ENCODE data around the gene ZNF480. TPM values are rescaled to one million over a fixed set of nuclear protein-coding genes. Genes with fewer than 3 reads are reported as not detected.

Gene ZNF480
- total and polyA plus RNA-seq, 2 donors (not counting 1 experiment from before 2014, with no cell fraction given) = 6.7 to 21.8 TPM

GRCh38 chr19:52331757-52332156, 34.8 kb downstream of the ZNF480 start:
- no peak for TF ChIP-seq EZH2 (IDR thresholded peaks at IDR 0.05; ENCODE audit: borderline replicate concordance, insufficient read depth, low read depth, low read length, poor library complexity, severe bottlenecking)
- no peak for TF ChIP-seq CTCF (IDR thresholded peaks at IDR 0.05)
- Histone ChIP-seq H3K27ac (ENCODE audit: low read length in 2 of 2) (no peak overlapping the region), H3K36me3 (replicated peaks in 1 of 2; ENCODE audit: control extremely low read depth in 1 of 2, control insufficient read depth in 1 of 2, extremely low read depth in 1 of 2, insufficient read depth in 2 of 2, low read length in 1 of 2) (no peaks in the 10 kb centered on the region), H3K4me2 (replicated peaks; ENCODE audit: low read depth, low read length, poor library complexity, severe bottlenecking) (no peak overlapping the region), H3K4me1 (ENCODE audit: control insufficient read depth in 2 of 2, insufficient read depth in 2 of 2, low read length in 2 of 2) (peaks cover 1 to 10% of the 10 kb centered on the region in 2 donors), H3K9me3 (ENCODE audit: control extremely low read depth in 1 of 3, control insufficient read depth in 2 of 3, insufficient read depth in 1 of 3, low read length in 2 of 3) (peaks cover 13 to 79% (median 73%) of the 10 kb centered on the region in 3 donors), H3K79me2 (ENCODE audit: control insufficient read depth, insufficient read depth, low read length) (no peaks in the 10 kb centered on the region), H4K20me1 (ENCODE audit: control insufficient read depth, insufficient read depth, low read length, poor library complexity, severe bottlenecking) (no peaks in the 10 kb centered on the region), H3K9ac (ENCODE audit: low read length) (no peak overlapping the region), H3K4me3 (ENCODE audit: control extremely low read depth in 1 of 5, extremely low read depth in 1 of 5, insufficient read depth in 1 of 5, low read depth in 2 of 5, low read length in 4 of 5) (no peak overlapping the region), H2AFZ (ENCODE audit: insufficient read depth, low read depth, low read length, poor library complexity, severe bottlenecking) (no peak overlapping the region), H3K27me3 (replicated peaks in 1 of 4; ENCODE audit: control extremely low read depth in 1 of 4, control insufficient read depth in 3 of 4, insufficient read depth in 4 of 4, low read length in 3 of 4) (no peaks in the 10 kb centered on the region)
- Mint-ChIP-seq H3K9me3 (ENCODE audit: insufficient read depth) (peaks cover 22% of the 10 kb centered on the region), H3K27me3 (no peaks in the 10 kb centered on the region), H3K4me3 (no peak overlapping the region), H3K4me1 (peaks cover 7% of the 10 kb centered on the region), H3K27ac (no peak overlapping the region)
- intact Hi-C loops (cut with micrococcal nuclease) = no loop called here
- ATAC-seq (ENCODE audit: low read depth) (no peak), DNase-seq (peak; percentile 23)
- CTCF ChIA-PET = no interaction called here
- POLR2A ChIA-PET = no interaction called here
- 80% methylated on average over 9 of the region's 10 CpGs for whole genome bisulfite sequencing (ENCODE audit: insufficient coverage)

- H3K27ac ChIP-seq (ENCODE audit: low read length in 2 of 2) = peak overlapping the region; percentile 79 to 86
- peak overlapping the region; percentile 88 for H3K4me2 ChIP-seq (replicated peaks; ENCODE audit: low read depth, low read length, poor library complexity, severe bottlenecking)
- POLR2A ChIA-PET = no interaction called here
These were observed 38.8 kb downstream of the ZNF480 start for GRCh38 chr19:52335768-52336116.

More at GRCh38 chr19:52335768-52336116, 38.8 kb downstream of the ZNF480 start:
- peaks cover 15% of the 10 kb centered on the region for H3K4me1 Mint-ChIP-seq
- peak overlapping the region; percentile 96 for H3K27ac Mint-ChIP-seq
- intact Hi-C loops (cut with micrococcal nuclease) = loop anchor here (1.0 kb wide), 1 partner anchor 34 kb away; the partner anchor contains the start of gene ZNF880
- Histone ChIP-seq H2AFZ (ENCODE audit: insufficient read depth, low read depth, low read length, poor library complexity, severe bottlenecking) (peak overlapping the region; percentile 90), H3K79me2 (ENCODE audit: control insufficient read depth, insufficient read depth, low read length) (no peaks in the 10 kb centered on the region), H3K4me3 (ENCODE audit: control extremely low read depth in 1 of 5, extremely low read depth in 1 of 5, insufficient read depth in 1 of 5, low read depth in 2 of 5, low read length in 4 of 5) (peak overlapping the region; percentile 82 to 97 (median 94)), H3K9ac (ENCODE audit: low read length) (peak overlapping the region; percentile 94), H3K9me3 (ENCODE audit: control extremely low read depth in 1 of 3, control insufficient read depth in 2 of 3, insufficient read depth in 1 of 3, low read length in 2 of 3) (peaks cover 6 to 66% (median 41%) of the 10 kb centered on the region in 3 donors), H3K4me1 (ENCODE audit: control insufficient read depth in 2 of 2, insufficient read depth in 2 of 2, low read length in 2 of 2) (peaks cover 6 to 15% of the 10 kb centered on the region in 2 donors), H3K27me3 (replicated peaks in 1 of 4; ENCODE audit: control extremely low read depth in 1 of 4, control insufficient read depth in 3 of 4, insufficient read depth in 4 of 4, low read length in 3 of 4) (no peaks in the 10 kb centered on the region), H3K36me3 (replicated peaks in 1 of 2; ENCODE audit: control extremely low read depth in 1 of 2, control insufficient read depth in 1 of 2, extremely low read depth in 1 of 2, insufficient read depth in 2 of 2, low read length in 1 of 2) (peaks cover 2 to 3% of the 10 kb centered on the region in 2 experiments), H4K20me1 (ENCODE audit: control insufficient read depth, insufficient read depth, low read length, poor library complexity, severe bottlenecking) (no peaks in the 10 kb centered on the region)
- peak overlapping the region; percentile 97 for H3K4me3 Mint-ChIP-seq
- H3K9me3 Mint-ChIP-seq (ENCODE audit: insufficient read depth) = peaks cover 22% of the 10 kb centered on the region
- no peaks in the 10 kb centered on the region for H3K27me3 Mint-ChIP-seq
- DNase-seq (no peak), ATAC-seq (ENCODE audit: low read depth) (no peak)
- CTCF ChIA-PET = interaction anchor here (0.5 kb wide), 1 partner anchor 57 kb away, joined by 3 read pairs; no protein-coding TSS in a partner anchor
- TF ChIP-seq CTCF (IDR thresholded peaks at IDR 0.05) (no peak), EZH2 (IDR thresholded peaks at IDR 0.05; ENCODE audit: borderline replicate concordance, insufficient read depth, low read depth, low read length, poor library complexity, severe bottlenecking) (no peak)
- 60% methylated on average over 8 of the region's 9 CpGs for WGBS (ENCODE audit: insufficient coverage)

Data from B cell (primary cell).